Lower lobe of right lung (tissue), 2 donors: Measurements from ENCODE around the gene CREBBP. TPM values are rescaled to one million over a fixed set of nuclear protein-coding genes. Genes with fewer than 3 reads are reported as not detected.

Experiments used
- ATAC-seq, 2 donors: fragments of 200-7000 bp; cut with Tn5 transposase; one replicate each; pipeline ENCODE4 v1.9.1; 2020 to 2022; ENCODE audit warnings: mild to moderate bottlenecking in 2 of 2, moderate library complexity in 2 of 2
- DNase-seq: peaks from one replicate; pipeline ENCODE4 v3.0.0-alpha.2; 2020
- H3K27ac ChIP-seq: fragments of 200-600 bp; one replicate; pipeline ENCODE4 v1.8.0; 2022
- H3K27me3 ChIP-seq: fragments of 200-600 bp; one replicate; pipeline ENCODE4 v1.8.0; 2022; ENCODE audit warnings: low read depth
- H3K36me3 ChIP-seq: fragments of 200-600 bp; one replicate; pipeline ENCODE4 v1.8.0; 2022; ENCODE audit warnings: mild to moderate bottlenecking
- H3K4me1 ChIP-seq: fragments of 200-600 bp; one replicate; pipeline ENCODE4 v1.8.0; 2022
- H3K4me3 ChIP-seq: fragments of 200-600 bp; one replicate; pipeline ENCODE4 v1.8.0; 2022; ENCODE audit warnings: mild to moderate bottlenecking
- H3K9me3 ChIP-seq: fragments of 200-600 bp; one replicate; pipeline ENCODE4 v1.8.0; 2022
- intact Hi-C: fragments of 100-400 bp; cut with DNase I; formaldehyde crosslinking; loops from one replicate; pipeline ENCODE4 v1.11.0; 2022
- total RNA-seq: library from RNA; stranded (reverse); fragmentation: NEBNext Ultra II Directional; extraction: Animal tissue kit (Norgen Biotek cat#: 25700); gene quantifications from one replicate; pipeline ENCODE4 v1.2.1, GENCODE V29; 2021
- TF ChIP-seq, protein P1 (sequence below): fragments of 200-600 bp; IDR thresholded peaks from one replicate; pipeline ENCODE4 v1.8.0; 2022; ENCODE audit warnings: antibody characterized with exemption, mild to moderate bottlenecking
- donor health status: DM: no; HTN: yes; CAD: no; lungs with severe emphysema.

CREBBP gene
- total RNA-seq, 1 donor from 2014 or later: 78.3 TPM

DNA sequence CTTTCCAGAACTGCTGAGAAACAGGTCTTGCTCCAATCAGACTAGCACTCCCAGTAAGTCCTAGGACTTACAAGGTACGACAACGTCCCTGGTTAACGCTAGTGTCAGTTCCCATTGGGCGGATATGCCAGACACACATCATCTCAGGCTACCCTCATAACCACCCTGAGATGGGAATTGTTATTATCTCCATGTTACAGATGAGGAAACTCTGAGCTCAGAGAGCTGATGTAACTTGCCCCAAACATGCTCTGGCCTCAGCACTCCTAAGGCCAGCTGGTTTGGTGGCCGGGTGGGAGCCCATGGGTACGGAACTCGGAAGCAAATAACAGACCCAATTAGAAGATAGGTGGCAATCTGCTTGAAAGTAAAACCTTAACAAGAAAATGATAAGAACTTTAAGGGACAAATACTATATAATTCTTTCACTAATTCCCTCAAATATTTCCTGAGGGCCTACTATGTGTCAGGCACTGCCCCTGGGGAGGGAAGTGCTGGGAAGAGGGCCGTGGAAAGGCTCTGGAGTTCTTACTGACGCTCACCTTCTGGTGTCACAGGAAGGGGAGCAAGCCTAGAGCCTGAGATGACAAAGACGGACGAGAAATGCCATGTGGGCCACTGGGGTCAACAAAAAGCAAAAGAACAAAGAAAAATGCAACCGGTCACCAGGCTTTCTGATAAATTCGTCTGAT lies 6.9 kb downstream of the CREBBP start:
- Histone ChIP-seq H3K4me3 (no peak overlapping the region), H3K27ac (no peak overlapping the region), H3K4me1 (peaks cover 96% of the 10 kb centered on the region), H3K27me3 (no peaks in the 10 kb centered on the region), H3K36me3 (no peaks in the 10 kb centered on the region), H3K9me3 (no peaks in the 10 kb centered on the region)
- intact Hi-C loops: no loop called here
- ATAC-seq (no peak), DNase-seq (no peak)
- TF ChIP-seq, protein P1, sequence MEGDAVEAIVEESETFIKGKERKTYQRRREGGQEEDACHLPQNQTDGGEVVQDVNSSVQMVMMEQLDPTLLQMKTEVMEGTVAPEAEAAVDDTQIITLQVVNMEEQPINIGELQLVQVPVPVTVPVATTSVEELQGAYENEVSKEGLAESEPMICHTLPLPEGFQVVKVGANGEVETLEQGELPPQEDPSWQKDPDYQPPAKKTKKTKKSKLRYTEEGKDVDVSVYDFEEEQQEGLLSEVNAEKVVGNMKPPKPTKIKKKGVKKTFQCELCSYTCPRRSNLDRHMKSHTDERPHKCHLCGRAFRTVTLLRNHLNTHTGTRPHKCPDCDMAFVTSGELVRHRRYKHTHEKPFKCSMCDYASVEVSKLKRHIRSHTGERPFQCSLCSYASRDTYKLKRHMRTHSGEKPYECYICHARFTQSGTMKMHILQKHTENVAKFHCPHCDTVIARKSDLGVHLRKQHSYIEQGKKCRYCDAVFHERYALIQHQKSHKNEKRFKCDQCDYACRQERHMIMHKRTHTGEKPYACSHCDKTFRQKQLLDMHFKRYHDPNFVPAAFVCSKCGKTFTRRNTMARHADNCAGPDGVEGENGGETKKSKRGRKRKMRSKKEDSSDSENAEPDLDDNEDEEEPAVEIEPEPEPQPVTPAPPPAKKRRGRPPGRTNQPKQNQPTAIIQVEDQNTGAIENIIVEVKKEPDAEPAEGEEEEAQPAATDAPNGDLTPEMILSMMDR: no peak

DNA sequence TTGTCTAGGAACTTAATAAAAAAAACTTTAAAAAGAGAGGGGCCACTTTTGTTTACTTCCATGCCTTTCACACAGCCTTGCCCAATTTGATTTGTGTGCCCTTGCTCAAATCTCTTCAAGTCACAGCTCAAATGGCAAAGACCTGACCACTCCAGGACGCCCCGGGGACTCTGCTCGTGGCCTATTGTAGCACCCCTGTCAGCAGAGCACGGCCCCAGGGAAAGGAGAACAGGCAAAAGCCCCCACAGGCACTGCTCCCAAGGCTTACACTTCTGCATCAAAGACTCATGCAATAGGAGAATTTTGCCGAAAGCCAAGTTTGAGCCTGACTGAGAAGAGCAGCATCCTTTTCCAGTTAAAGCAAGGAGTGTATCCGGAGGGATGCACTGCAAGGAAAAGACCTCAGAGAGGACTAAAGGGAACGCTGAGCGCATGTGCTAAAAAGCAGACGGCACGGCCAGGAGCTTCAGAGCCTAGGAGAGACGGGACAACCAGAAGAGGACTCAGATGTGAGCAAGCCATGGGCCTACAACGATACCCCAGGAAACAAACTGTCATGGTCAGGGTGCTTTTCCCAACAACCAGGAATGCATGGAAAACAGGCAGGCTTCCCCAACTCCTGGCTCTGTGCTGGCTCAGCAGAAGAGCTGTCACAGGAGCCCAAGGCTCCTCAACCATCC lies 8.2 kb downstream of the CREBBP start:
- no peaks in the 10 kb centered on the region for H3K9me3 ChIP-seq
- no peaks in the 10 kb centered on the region for H3K36me3 ChIP-seq
- ATAC-seq: no peak
- no peak overlapping the region for H3K4me3 ChIP-seq
- H3K4me1 ChIP-seq: peaks cover 96% of the 10 kb centered on the region
- no peak for DNase-seq
- TF ChIP-seq, protein P1: no peak
- H3K27me3 ChIP-seq: no peaks in the 10 kb centered on the region
- no peak overlapping the region for H3K27ac ChIP-seq
- intact Hi-C loops: no loop called here

DNA sequence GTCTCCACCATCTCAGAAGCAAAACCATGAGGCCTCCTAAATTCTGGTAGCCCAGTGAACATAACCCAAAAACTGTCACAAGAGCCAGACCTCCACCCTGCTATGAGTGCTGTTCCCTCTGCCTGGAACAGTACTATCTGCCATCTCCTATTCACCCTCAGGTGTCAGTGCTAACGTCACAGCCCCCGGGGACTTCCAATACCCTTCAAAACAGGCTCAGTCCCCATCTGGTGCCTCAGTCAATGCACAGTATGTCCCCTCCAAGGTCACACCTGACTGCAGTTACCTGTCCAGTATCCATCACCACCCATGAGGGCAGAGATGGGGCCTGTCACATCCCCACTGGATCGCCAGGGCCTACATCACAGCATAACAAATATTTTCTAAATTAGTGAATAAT lies 11.5 kb downstream of the CREBBP start:
- Histone ChIP-seq H3K9me3 (no peaks in the 10 kb centered on the region), H3K4me3 (no peak overlapping the region), H3K27ac (no peak overlapping the region), H3K4me1 (peaks cover 78% of the 10 kb centered on the region), H3K36me3 (no peaks in the 10 kb centered on the region), H3K27me3 (no peaks in the 10 kb centered on the region)
- no peak for ATAC-seq
- intact Hi-C loops: no loop called here
- DNase-seq: no peak
- TF ChIP-seq, protein P1: no peak

DNA sequence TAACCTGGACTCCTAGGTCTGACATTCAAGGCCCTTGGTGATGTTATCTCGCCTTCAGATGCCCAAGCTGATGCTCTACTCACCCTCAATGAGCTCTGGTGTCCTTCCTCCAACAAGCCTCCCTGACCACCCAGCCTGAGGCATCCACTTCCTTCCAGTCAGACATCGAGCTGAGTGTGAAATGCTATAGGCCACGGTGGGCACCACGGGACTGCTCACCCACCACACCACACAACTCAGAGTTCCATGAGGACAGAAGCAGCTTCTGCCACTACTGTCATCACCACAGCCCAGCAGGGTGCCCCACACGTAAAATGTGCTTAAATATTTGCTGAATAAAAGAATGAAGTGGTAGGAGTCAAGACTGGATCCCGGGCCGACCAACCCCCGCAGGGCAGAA lies 12.0 kb downstream of the CREBBP start:
- Histone ChIP-seq H3K4me1 (peaks cover 78% of the 10 kb centered on the region), H3K27me3 (no peaks in the 10 kb centered on the region), H3K4me3 (no peak overlapping the region), H3K27ac (no peak overlapping the region), H3K9me3 (no peaks in the 10 kb centered on the region), H3K36me3 (no peaks in the 10 kb centered on the region)
- ATAC-seq (no peak), DNase-seq (no peak)
- intact Hi-C loops: no loop called here
- TF ChIP-seq, protein P1: no peak

DNA sequence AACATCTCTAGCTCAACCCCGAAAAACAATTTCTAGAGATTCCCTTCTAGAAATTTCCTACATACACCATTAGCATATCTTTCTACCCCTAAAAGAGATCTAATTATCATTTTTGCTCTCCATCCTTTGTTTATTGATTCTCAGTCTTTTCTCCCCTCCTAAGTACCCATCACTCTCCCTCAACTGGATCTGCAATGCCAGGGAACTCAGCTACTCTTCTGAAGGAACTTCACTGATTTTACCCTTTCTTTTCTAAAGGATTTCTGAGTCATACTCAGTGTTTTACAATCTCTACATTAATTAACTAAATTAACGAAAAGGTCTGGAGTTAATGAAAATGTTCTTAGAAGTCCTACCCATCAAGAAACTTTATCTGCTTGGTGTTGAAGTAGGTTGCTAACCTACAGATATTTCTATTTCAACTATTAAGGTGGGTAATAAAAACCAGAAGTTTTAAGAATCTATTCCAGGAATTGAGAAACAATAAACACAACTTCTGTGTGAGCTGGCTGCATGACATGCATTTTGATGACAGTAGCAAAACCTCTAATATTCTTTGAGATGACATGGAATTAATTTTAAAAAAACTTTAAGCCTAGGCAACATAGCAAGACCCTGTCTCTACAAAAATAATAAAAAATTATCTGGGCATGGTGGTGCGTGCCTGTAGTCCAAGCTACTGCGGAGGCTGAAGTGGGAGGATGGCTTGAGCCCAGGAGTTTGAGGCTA lies 13.6 kb downstream of the CREBBP start:
- intact Hi-C loops: no loop called here
- DNase-seq (no peak), ATAC-seq (no peak)
- TF ChIP-seq, protein P1: no peak
- no peaks in the 10 kb centered on the region for H3K27me3 ChIP-seq
- H3K4me1 ChIP-seq: peaks cover 78% of the 10 kb centered on the region
- no peak overlapping the region for H3K27ac ChIP-seq
- no peaks in the 10 kb centered on the region for H3K36me3 ChIP-seq
- no peak overlapping the region for H3K4me3 ChIP-seq
- no peaks in the 10 kb centered on the region for H3K9me3 ChIP-seq
